NCI-H510A (cell line): ENCODE data around the gene OVOL2.

Experiments
- DNase-seq: peaks from one replicate; lab custom pipeline; 2025; lab: John Stamatoyannopoulos, UW

The OVOL2 gene

GRCh38 chr20:17985388-17986018 lies 72.2 kb downstream of the OVOL2 start:
- DNase-seq: no peak

- no peak for DNase-seq
Observed at GRCh38 chr20:17976305-17976704, 81.4 kb downstream of the OVOL2 start.
